HL-60 (cell line): Measurements from ENCODE around the gene RGS2.
A peak's percentile ranks its signal among the peaks of the same experiment; 100 is the strongest.

ENCODE experiments used
- DNase-seq, 2 experiments: peaks; one replicate each; pipeline ENCODE4 v3.0.0-alpha.2; 2010 to 2020; ENCODE audit warnings: low read depth in 1 of 2, low spot score in 1 of 2
- H3K27ac ChIP-seq: fragments of 250-450 bp; sonication (Bioruptor Pico); replicated peaks from 2 replicates; pipeline ENCODE4 v1.5.1; 2020; ENCODE audit warnings: mild to moderate bottlenecking, moderate library complexity
- H3K27me3 ChIP-seq: fragments of 250-450 bp; sonication (Bioruptor Pico); 2 replicates; pipeline ENCODE4 v1.5.1; 2021; ENCODE audit warnings: mild to moderate bottlenecking, moderate library complexity; ENCODE audit not compliant: insufficient read depth, poor library complexity, severe bottlenecking
- H3K4me3 ChIP-seq: replicated peaks from 2 replicates; pipeline ENCODE4 v1.5.1; 2011; ENCODE audit warnings: mild to moderate bottlenecking, control low read depth, low read length; ENCODE audit not compliant: insufficient read depth
- GABPA ChIP-seq: IDR thresholded peaks from 2 replicates; pipeline ENCODE4 v1.6.1; 2012; ENCODE audit warnings: low read depth
- POLR2AphosphoS5 ChIP-seq: IDR thresholded peaks from 2 replicates; pipeline ENCODE4 v1.6.1; 2012; ENCODE audit warnings: low read depth
- SPI1 ChIP-seq: IDR thresholded peaks from 2 replicates; pipeline ENCODE4 v1.6.1; 2012; ENCODE audit warnings: low read depth, mild to moderate bottlenecking, borderline replicate concordance
- TF ChIP-seq, protein P1 (sequence below): IDR thresholded peaks from 2 replicates; pipeline ENCODE4 v1.6.1; 2012; ENCODE audit warnings: low read depth; ENCODE audit not compliant: insufficient replicate concordance
- TF ChIP-seq, protein P2 (sequence below): IDR thresholded peaks from one replicate; pipeline ENCODE4 v1.5.1; 2011; ENCODE audit warnings: low read length, control low read depth, inconsistent platforms; ENCODE audit not compliant: insufficient read depth

The RGS2 gene

DNA sequence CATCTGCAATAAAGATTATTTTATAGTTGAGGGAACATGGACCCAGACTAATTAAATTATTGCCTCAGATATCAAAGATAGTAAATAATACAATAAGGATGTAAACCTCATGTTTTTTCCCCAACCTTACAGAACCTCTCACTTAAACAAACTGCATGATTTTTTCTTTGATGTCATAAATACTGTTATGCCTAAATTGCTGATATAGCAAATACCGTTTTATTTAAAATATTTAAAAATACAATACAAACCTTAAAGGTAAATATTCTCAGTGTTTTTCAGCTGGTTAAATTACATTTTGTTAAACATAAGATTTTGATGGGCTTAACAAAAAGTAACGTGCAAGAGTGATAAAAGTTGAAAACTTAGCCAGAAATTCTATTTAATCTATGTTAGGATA is 24.4 kb upstream of the RGS2 start:
- Histone ChIP-seq H3K27ac (no peak overlapping the region), H3K27me3 (no peaks in the 10 kb centered on the region), H3K4me3 (no peak overlapping the region)
- TF ChIP-seq SPI1 = no peak
- no peak for TF ChIP-seq GABPA
- TF ChIP-seq, protein P1, sequence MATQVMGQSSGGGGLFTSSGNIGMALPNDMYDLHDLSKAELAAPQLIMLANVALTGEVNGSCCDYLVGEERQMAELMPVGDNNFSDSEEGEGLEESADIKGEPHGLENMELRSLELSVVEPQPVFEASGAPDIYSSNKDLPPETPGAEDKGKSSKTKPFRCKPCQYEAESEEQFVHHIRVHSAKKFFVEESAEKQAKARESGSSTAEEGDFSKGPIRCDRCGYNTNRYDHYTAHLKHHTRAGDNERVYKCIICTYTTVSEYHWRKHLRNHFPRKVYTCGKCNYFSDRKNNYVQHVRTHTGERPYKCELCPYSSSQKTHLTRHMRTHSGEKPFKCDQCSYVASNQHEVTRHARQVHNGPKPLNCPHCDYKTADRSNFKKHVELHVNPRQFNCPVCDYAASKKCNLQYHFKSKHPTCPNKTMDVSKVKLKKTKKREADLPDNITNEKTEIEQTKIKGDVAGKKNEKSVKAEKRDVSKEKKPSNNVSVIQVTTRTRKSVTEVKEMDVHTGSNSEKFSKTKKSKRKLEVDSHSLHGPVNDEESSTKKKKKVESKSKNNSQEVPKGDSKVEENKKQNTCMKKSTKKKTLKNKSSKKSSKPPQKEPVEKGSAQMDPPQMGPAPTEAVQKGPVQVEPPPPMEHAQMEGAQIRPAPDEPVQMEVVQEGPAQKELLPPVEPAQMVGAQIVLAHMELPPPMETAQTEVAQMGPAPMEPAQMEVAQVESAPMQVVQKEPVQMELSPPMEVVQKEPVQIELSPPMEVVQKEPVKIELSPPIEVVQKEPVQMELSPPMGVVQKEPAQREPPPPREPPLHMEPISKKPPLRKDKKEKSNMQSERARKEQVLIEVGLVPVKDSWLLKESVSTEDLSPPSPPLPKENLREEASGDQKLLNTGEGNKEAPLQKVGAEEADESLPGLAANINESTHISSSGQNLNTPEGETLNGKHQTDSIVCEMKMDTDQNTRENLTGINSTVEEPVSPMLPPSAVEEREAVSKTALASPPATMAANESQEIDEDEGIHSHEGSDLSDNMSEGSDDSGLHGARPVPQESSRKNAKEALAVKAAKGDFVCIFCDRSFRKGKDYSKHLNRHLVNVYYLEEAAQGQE = no peak
- DNase-seq = no peak

DNA sequence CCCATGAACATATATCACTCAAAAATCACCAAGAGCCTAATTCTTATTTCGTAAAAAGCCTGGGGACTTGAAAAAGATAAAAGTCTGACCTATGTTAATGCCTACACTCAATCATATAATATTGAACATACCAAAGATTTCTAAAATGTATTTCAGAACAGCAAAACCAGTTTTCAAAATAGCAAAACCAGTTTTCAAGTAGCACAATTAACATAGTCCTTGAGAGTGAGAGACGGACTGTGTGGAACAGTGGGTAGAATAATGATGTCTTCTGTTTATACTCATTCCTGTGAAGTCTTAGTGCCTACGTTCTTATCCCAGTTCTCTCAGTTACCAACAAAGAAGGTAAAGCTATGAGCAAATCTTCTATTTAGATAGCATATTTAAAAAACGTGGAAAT is 22.3 kb upstream of the RGS2 start:
- Histone ChIP-seq H3K27ac (no peak overlapping the region), H3K4me3 (no peak overlapping the region), H3K27me3 (no peaks in the 10 kb centered on the region)
- no peak for DNase-seq
- TF ChIP-seq GABPA (no peak), SPI1 (no peak), POLR2AphosphoS5 (no peak)
- TF ChIP-seq, protein P1 = no peak
- TF ChIP-seq, protein P2, sequence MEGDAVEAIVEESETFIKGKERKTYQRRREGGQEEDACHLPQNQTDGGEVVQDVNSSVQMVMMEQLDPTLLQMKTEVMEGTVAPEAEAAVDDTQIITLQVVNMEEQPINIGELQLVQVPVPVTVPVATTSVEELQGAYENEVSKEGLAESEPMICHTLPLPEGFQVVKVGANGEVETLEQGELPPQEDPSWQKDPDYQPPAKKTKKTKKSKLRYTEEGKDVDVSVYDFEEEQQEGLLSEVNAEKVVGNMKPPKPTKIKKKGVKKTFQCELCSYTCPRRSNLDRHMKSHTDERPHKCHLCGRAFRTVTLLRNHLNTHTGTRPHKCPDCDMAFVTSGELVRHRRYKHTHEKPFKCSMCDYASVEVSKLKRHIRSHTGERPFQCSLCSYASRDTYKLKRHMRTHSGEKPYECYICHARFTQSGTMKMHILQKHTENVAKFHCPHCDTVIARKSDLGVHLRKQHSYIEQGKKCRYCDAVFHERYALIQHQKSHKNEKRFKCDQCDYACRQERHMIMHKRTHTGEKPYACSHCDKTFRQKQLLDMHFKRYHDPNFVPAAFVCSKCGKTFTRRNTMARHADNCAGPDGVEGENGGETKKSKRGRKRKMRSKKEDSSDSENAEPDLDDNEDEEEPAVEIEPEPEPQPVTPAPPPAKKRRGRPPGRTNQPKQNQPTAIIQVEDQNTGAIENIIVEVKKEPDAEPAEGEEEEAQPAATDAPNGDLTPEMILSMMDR = no peak

DNA sequence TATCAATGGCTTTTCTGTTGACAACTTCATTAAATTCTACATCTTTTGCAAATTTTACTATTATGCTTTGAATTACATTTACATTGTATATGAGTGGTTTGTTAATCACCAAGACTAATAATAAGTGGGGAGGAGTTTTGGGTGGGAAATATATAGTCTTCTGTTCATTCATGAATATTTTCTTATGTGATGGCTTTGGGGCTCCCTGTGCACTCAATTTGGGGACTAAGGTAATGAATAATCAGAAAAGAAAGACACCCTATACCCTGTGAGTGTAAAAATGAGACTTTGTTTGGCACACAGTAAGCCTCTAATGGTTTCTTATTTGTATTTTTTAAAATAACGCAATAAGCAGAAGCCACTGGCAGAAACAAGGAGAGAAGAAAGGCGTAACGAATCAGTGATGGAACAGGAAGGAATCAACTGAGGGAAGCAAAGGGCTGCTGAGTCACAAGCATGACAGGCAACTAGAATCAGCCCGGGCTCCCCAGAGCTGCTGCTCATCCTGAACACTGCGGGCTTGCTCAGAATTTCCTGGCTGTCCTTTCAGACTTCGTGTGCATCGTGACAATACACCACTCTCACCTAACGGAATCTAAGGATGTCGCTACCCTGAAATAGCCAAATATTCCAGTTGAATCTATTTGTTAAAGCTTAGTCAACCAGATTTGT is 20.8 kb upstream of the RGS2 start:
- Histone ChIP-seq H3K4me3 (no peak overlapping the region), H3K27ac (no peak overlapping the region), H3K27me3 (no peaks in the 10 kb centered on the region)
- TF ChIP-seq, protein P2 = no peak
- TF ChIP-seq, protein P1 = no peak
- TF ChIP-seq POLR2AphosphoS5 (no peak), GABPA (no peak), SPI1 (no peak)
- peak in 1 of 2 experiments; percentile 63 for DNase-seq
